GM18511 (cell line): Measurements from ENCODE around the gene SRMS.

Experiments
- ATAC-seq: cut with Tn5 transposase; IDR thresholded peaks from one replicate; pipeline ENCODE4 v1.9.1; 2021; ENCODE audit warnings: mild to moderate bottlenecking, moderate library complexity; ENCODE audit not compliant: unreplicated experiment

The SRMS gene

GRCh38 chr20:63492518-63492917 is 55.0 kb downstream of the SRMS start:
- no peak for ATAC-seq

DNA sequence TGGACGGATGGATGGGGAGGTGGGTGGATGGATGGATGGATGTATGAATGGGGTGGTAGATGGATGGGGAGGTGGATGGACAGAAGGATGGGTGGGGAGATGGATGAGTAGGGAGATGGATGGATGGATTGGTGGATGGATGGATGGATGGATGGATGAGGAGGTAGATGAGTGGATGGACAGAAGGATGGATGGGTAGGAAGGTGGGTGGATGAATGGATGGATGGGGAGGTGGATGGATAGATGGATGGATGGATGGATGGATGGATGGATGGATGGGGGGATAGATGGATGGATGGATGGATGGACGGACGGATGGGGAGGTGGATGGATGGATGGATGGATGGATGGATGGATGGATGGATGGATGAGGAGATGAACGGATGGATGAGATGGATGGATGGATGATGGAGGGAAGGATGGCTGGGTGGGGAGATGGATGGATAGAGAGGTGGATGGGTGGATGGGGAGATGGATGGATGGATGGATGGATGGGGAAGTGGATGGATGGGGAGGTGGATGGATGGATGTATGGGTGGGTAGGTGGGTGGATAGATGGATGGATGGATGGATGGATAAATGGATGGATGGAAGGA is 55.8 kb downstream of the SRMS start:
- no peak for ATAC-seq

- no peak for ATAC-seq
Measured at GRCh38 chr20:63491078-63491477, 56.5 kb downstream of the SRMS start.
